K562 treated with DMSO at 1 percent for 4 hours (cell line): Measurements from ENCODE around the gene AXL. TPM values are rescaled to one million over a fixed set of nuclear protein-coding genes. Genes with fewer than 3 reads are reported as not detected.

ENCODE experiments used
- total RNA-seq: library from RNA; unstranded; fragments of 300-600 nt; gene quantifications from 2 replicates; pipeline ENCODE4 v1.2.3, GENCODE V29; 2022; ENCODE audit not compliant: insufficient read depth

The AXL gene
- 2.9 and 4.0 TPM in 2 replicates for total RNA-seq

DNA sequence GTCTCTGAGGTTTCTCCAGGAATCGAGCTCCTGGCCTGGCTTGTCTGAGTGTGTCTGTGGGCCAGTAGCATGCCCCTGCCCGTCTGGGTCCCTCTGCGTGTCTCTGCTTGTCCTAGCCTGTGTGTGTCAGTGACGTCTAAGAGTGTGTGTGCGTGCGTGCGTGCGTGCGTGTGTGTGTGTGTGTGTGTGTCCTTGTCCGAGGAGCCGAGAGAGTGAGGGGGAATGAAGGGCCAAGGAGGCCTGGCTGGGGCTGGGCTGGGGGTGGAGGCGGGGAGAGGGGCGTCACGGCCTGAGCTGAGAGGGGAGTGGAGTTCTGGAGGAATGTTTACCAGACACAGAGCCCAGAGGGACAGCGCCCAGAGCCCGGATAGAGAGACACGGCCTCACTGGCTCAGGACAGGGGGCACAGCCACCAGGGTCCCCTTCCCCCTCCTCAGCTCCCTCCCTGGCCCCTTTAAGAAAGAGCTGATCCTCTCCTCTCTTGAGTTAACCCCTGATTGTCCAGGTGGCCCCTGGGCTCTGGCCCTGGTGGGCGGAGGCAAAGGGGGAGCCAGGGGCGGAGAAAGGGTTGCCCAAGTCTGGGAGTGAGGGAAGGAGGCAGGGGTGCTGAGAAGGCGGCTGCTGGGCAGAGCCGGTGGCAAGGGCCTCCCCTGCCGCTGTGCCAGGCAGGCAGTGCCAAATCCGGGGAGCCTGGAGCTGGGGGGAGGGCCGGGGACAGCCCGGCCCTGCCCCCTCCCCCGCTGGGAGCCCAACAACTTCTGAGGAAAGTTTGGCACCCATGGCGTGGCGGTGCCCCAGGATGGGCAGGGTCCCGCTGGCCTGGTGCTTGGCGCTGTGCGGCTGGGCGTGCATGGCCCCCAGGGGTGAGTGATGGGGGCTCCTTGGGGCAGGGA, at the start of gene AXL:
TSS of gene AXL (plus strand) at position 609 of the 893 bp plus-strand sequence. CDS start at position 779, 170 bp downstream.

GRCh38 chr19:41192574-41193429, 26.2 kb upstream of the AXL start, which contains the start of gene CYP2S1:
Gene CYP2S1, plus strand, starts transcription at chr19:41193219. Its CDS starts 46 bp downstream, at chr19:41193265.

DNA sequence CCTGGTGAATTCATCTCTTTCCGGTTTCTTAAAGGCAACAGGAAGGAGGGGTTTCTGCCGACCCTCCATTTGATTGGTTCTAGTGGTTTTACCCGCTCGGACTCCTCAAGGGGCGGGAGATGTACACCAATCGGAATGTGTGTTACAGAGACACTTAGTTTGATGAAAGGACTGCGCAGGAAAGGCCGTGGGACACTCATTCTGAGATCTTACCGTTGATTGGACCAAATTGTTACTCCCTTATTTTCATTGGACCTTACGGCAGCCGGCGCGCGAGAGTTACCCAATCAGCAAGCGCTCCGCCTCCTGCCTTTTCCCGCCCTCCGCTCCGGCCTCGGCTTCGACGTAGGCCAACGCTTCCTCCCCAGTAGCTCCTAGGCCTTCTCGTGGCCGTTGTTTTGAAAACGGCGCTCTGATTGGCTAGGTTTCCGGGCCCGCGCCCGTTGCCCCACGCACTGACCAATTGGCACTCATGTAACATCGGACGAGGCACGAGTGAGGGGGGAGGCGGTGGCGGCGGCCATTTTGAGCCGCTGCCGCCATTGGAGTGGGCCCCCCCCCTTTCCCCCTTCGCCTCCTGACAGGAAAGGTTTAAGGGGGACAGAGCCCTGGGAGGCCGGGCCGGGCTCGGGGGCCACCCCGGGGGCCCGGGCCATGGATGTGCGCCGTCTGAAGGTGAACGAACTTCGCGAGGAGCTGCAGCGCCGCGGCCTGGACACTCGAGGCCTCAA, 45.0 kb downstream of the AXL start, which contains the start of gene HNRNPUL1:
TSS of gene HNRNPUL1 (plus strand) at position 523 of the 731 bp plus-strand sequence. CDS start at position 655, 132 bp downstream.

DNA sequence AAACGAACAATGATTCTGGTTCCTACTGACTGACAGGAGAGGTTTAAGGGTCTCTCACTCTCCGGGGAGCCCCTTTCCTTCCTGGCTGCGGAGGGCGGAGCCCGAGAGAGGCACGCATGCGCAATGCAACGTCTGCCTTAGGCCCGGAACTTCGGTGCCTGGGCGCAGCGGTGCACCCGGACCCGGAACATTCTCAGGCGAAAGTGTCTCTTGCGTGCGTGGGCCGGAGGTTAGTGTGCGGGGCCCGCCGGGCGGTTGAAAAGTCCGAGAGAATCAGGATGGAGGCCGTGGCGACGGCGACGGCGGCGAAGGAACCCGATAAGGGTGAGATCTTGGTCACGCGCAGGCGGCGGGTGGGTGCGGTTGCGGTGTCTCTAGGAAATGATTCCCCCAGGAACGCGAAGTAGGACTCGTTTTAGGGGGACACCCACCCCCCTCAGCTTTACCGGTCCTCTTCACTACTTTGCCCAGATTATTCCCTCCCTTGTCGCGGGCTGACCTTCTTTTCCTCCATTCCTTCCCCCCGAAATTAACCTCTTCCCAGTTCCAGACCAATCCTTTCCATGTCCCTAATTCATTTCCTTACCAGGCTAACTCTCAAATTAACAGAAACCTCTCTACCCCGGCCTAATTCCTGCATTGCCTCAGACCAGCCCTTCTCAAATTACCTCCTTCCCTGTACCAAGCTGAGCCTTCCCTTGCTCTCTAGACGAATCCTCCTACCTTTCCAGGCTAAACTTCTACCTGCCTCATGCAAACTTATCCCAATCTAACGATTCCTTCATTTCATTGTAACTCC, 91.2 kb downstream of the AXL start, which contains the start of gene CCDC97:
TSS of gene CCDC97 (plus strand) at position 140 of the 799 bp plus-strand sequence. CDS start at position 279, 139 bp downstream.

Other genes starting within 250 kb of the AXL start
- gene CYP2B6, start 227.9 kb upstream of the AXL start, total RNA-seq, result not detected in 2 replicates
- not detected in 2 replicates for gene CYP2A13, start 130.8 kb upstream of the AXL start, total RNA-seq
- 1.0 TPM in 1 of 2 replicates, not detected in the other for gene CYP2F1, start 104.8 kb upstream of the AXL start, total RNA-seq
- 0.28 TPM in 1 of 2 replicates, not detected in the other for gene CYP2S1, start 26.0 kb upstream of the AXL start, total RNA-seq
- gene HNRNPUL1, start 45.1 kb downstream of the AXL start, total RNA-seq, result 113 and 124 TPM in 2 replicates
- 18.9 and 22.4 TPM in 2 replicates for gene CCDC97, start 90.9 kb downstream of the AXL start, total RNA-seq
- 134 and 173 TPM in 2 replicates for gene TGFB1, start 134.7 kb downstream of the AXL start, total RNA-seq
- gene B9D2, start 144.9 kb downstream of the AXL start, total RNA-seq, result 6.7 and 9.9 TPM in 2 replicates
- 4.9 and 5.2 TPM in 2 replicates for gene TMEM91, start 157.3 kb downstream of the AXL start, total RNA-seq
- gene EXOSC5, start 178.1 kb downstream of the AXL start, total RNA-seq, result 49.5 and 57.6 TPM in 2 replicates
- 53.1 and 72.1 TPM in 2 replicates for gene BCKDHA, start 178.6 kb downstream of the AXL start, total RNA-seq
- gene B3GNT8, start 208.2 kb downstream of the AXL start, total RNA-seq, result 0.95 and 1.4 TPM in 2 replicates
- 70.4 and 74.3 TPM in 2 replicates for gene DMAC2, start 220.7 kb downstream of the AXL start, total RNA-seq
- not detected in 2 replicates for gene ERICH4, start 223.9 kb downstream of the AXL start, total RNA-seq